Panc1 (cell line): ENCODE data around the gene GATB. TPM values are rescaled to one million over a fixed set of nuclear protein-coding genes. Genes with fewer than 3 reads are reported as not detected.

Experiments
- ATAC-seq: fragments of 200-7000 bp; cut with Tn5 transposase; 2 replicates; pipeline ENCODE4 v1.9.1; 2020; ENCODE audit warnings: mild to moderate bottlenecking, moderate library complexity
- BruUV-seq: library from RNA; stranded (reverse); fragments of 400-500 nt; replicated peaks from 2 replicates; lab custom pipeline; 2021; lab: Mats Ljungman, UMichigan
- CTCF ChIA-PET: fragments of 300-600 bp; sonication (Branson Sonifier 250); formaldehyde crosslinking; loops from one replicate; lab custom pipeline; 2022; ENCODE audit warnings: antibody characterized with exemption; lab: Charles Lee
- POLR2A ChIA-PET: fragments of 300-600 bp; sonication (Branson Sonifier 250); formaldehyde crosslinking; loops from one replicate; lab custom pipeline; 2022; ENCODE audit warnings: antibody characterized with exemption; lab: Charles Lee
- DNase-seq: peaks from one replicate; pipeline ENCODE4 v3.0.0-alpha.2; 2010; ENCODE audit warnings: low read depth, low spot score
- H3K27ac ChIP-seq: 2 replicates; pipeline ENCODE4 v1.5.1; 2011; ENCODE audit warnings: mild to moderate bottlenecking, low read length, inconsistent platforms
- H3K27me3 ChIP-seq: fragments of 200-500 bp; sonication (Bioruptor generic); 2 replicates; pipeline ENCODE4 v1.6.0; 2014; ENCODE audit warnings: low read length, inconsistent platforms; ENCODE audit not compliant: control insufficient read depth, insufficient read depth
- H3K36me3 ChIP-seq: fragments of 200-500 bp; sonication (Bioruptor generic); 2 replicates; pipeline ENCODE4 v1.5.1; 2014; ENCODE audit warnings: inconsistent platforms, mild to moderate bottlenecking, low read length, moderate library complexity; ENCODE audit not compliant: control insufficient read depth, insufficient read depth
- H3K4me1 ChIP-seq: 2 replicates; pipeline ENCODE4 v1.5.1; 2011; ENCODE audit warnings: inconsistent platforms, mild to moderate bottlenecking, low read length, moderate library complexity; ENCODE audit not compliant: control insufficient read depth, insufficient read depth
- H3K4me3 ChIP-seq, 2 experiments: 2 replicates each; pipeline ENCODE4 v1.5.1; 2011 to 2012; ENCODE audit warnings: low read depth in 2 of 2, low read length in 2 of 2, mild to moderate bottlenecking in 2 of 2, inconsistent platforms in 1 of 2, moderate library complexity in 1 of 2
- H3K9me3 ChIP-seq: fragments of 200-500 bp; sonication (Bioruptor generic); 2 replicates; pipeline ENCODE4 v1.5.1; 2014; ENCODE audit warnings: low read depth, mild to moderate bottlenecking, inconsistent platforms, low read length, moderate library complexity; ENCODE audit not compliant: control insufficient read depth, insufficient read depth
- POLR2AphosphoS5 ChIP-seq: IDR thresholded peaks from 2 replicates; pipeline ENCODE4 v1.6.1; 2012; ENCODE audit warnings: mild to moderate bottlenecking, low read depth, low read length, moderate library complexity
- SIN3A ChIP-seq: IDR thresholded peaks from 2 replicates; pipeline ENCODE4 v1.6.1; 2012; ENCODE audit warnings: low read depth, mild to moderate bottlenecking, low read length, moderate library complexity, borderline replicate concordance; ENCODE audit not compliant: insufficient read depth
- TCF7L2 ChIP-seq: IDR thresholded peaks from 2 replicates; pipeline ENCODE4 v1.6.1; 2011; ENCODE audit warnings: mild to moderate bottlenecking, low read depth, low read length, inconsistent platforms
- in situ Hi-C: cut with HindIII; loops from 2 replicates; pipeline ENCODE4 v1.10.0; 2016; ENCODE audit warnings: low sequenced_read_pairs, low pct_unique_long_range_greater_than_20kb
- intact Hi-C: fragments of 100-400 bp; cut with micrococcal nuclease; formaldehyde crosslinking; loops from one replicate; pipeline ENCODE4 v1.10.0; 2022; ENCODE audit not compliant: unreplicated experiment
- total RNA-seq: library from RNA; stranded (reverse); gene quantifications from one replicate; pipeline ENCODE4 v1.2.1, GENCODE V29; 2021; ENCODE audit not compliant: unreplicated experiment
- TF ChIP-seq, protein P1 (sequence below): fragments of 450-650 bp; IDR thresholded peaks from 2 replicates; pipeline ENCODE4 v1.5.1; 2017; ENCODE audit warnings: mild to moderate bottlenecking
- TF ChIP-seq, protein P2 (sequence below), 2 experiments: IDR thresholded peaks; 2 replicates each; pipeline ENCODE4 v1.6.1; 2011 to 2012; ENCODE audit warnings: low read depth in 2 of 2, control low read depth in 1 of 2, low read length in 1 of 2, mild to moderate bottlenecking in 1 of 2, moderate library complexity in 1 of 2; ENCODE audit not compliant: insufficient read depth in 1 of 2

The GATB gene
- total RNA-seq, 1 experiment from 2014 or later, result 9.7 TPM

DNA sequence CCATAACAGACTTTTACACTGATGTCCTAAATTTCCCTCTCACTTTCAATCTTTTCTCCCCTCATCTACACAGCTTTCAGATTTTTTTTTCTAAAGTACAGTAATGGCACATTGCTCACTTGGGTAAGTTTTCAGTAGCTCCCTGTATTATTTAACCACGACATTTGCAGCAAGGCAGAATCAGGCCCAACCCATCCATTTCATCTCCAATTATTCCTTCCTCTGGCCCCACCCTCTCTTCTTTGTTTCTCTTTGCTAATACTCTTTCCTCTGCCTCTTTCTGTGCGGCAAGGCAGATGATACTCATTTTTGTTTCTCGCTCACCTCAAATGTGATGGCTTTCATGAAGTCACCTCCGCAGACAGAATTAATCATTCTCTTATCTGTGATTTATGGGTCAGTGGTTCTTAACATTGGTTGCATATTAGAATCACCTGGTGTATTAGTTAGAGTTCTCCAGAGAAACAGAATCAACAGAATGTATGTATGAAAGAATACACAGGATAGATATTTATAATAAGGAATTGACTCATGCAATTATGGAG lies 43.4 kb upstream of the GATB start:
- ATAC-seq (no peak), DNase-seq (no peak)
- no peaks in the 10 kb centered on the region for H3K9me3 ChIP-seq
- intact Hi-C loops, result no loop called here
- BruUV-seq, result no TSS peak
- ChIA-PET CTCF (no interaction called here), POLR2A (no interaction called here)
- H3K4me1 ChIP-seq, result no peaks in the 10 kb centered on the region
- no peak overlapping the region for H3K27ac ChIP-seq
- H3K27me3 ChIP-seq, result no peaks in the 10 kb centered on the region
- TF ChIP-seq, protein P1, sequence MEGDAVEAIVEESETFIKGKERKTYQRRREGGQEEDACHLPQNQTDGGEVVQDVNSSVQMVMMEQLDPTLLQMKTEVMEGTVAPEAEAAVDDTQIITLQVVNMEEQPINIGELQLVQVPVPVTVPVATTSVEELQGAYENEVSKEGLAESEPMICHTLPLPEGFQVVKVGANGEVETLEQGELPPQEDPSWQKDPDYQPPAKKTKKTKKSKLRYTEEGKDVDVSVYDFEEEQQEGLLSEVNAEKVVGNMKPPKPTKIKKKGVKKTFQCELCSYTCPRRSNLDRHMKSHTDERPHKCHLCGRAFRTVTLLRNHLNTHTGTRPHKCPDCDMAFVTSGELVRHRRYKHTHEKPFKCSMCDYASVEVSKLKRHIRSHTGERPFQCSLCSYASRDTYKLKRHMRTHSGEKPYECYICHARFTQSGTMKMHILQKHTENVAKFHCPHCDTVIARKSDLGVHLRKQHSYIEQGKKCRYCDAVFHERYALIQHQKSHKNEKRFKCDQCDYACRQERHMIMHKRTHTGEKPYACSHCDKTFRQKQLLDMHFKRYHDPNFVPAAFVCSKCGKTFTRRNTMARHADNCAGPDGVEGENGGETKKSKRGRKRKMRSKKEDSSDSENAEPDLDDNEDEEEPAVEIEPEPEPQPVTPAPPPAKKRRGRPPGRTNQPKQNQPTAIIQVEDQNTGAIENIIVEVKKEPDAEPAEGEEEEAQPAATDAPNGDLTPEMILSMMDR, result no peak
- no peak for TF ChIP-seq TCF7L2
- TF ChIP-seq SIN3A, result no peak
- TF ChIP-seq, protein P2, sequence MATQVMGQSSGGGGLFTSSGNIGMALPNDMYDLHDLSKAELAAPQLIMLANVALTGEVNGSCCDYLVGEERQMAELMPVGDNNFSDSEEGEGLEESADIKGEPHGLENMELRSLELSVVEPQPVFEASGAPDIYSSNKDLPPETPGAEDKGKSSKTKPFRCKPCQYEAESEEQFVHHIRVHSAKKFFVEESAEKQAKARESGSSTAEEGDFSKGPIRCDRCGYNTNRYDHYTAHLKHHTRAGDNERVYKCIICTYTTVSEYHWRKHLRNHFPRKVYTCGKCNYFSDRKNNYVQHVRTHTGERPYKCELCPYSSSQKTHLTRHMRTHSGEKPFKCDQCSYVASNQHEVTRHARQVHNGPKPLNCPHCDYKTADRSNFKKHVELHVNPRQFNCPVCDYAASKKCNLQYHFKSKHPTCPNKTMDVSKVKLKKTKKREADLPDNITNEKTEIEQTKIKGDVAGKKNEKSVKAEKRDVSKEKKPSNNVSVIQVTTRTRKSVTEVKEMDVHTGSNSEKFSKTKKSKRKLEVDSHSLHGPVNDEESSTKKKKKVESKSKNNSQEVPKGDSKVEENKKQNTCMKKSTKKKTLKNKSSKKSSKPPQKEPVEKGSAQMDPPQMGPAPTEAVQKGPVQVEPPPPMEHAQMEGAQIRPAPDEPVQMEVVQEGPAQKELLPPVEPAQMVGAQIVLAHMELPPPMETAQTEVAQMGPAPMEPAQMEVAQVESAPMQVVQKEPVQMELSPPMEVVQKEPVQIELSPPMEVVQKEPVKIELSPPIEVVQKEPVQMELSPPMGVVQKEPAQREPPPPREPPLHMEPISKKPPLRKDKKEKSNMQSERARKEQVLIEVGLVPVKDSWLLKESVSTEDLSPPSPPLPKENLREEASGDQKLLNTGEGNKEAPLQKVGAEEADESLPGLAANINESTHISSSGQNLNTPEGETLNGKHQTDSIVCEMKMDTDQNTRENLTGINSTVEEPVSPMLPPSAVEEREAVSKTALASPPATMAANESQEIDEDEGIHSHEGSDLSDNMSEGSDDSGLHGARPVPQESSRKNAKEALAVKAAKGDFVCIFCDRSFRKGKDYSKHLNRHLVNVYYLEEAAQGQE (IDR thresholded peaks at IDR 0.05; ENCODE audit: insufficient read depth in 1 of 2, low read depth in 2 of 2, low read length in 1 of 2), result no peak
- no peak for TF ChIP-seq POLR2AphosphoS5
- in situ Hi-C loops, result no loop called here
- H3K4me3 ChIP-seq, result no peak overlapping the region
- no peaks in the 10 kb centered on the region for H3K36me3 ChIP-seq

DNA sequence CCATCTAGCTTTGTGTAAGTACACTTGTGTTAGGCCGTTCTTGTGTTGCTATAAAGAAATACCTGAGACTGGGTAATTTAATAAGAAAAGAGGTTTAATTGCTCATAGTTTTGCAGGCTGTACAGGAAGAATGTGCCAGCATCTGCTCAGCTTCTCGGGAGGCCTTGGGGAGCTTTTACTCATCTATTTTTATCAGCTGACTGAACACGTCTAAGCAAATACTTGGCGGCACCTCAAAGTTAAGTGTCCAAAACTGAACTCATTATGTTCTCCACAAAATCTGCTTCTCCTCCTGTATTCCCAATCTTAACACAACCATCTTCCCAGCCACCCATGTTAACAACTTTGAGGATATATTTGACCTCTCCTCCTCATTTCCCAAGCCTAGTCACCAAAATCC lies 42.4 kb upstream of the GATB start:
- ChIA-PET CTCF (no interaction called here), POLR2A (interaction anchor here (0.5 kb wide), 1 partner anchor 525 kb away, joined by 3 read pairs; no protein-coding TSS in a partner anchor)
- Histone ChIP-seq H3K27me3 (no peaks in the 10 kb centered on the region), H3K27ac (no peak overlapping the region), H3K4me3 (no peak overlapping the region), H3K36me3 (no peaks in the 10 kb centered on the region), H3K9me3 (no peaks in the 10 kb centered on the region), H3K4me1 (no peaks in the 10 kb centered on the region)
- no peak for DNase-seq
- no peak for ATAC-seq
- no TSS peak for BruUV-seq
- TF ChIP-seq TCF7L2 (no peak), SIN3A (no peak), POLR2AphosphoS5 (no peak)
- TF ChIP-seq, protein P2 (IDR thresholded peaks at IDR 0.05; ENCODE audit: insufficient read depth in 1 of 2, low read depth in 2 of 2, low read length in 1 of 2), result no peak
- TF ChIP-seq, protein P1, result no peak
- intact Hi-C loops, result no loop called here
- in situ Hi-C loops, result no loop called here
